Right lobe of liver (tissue), 6 donors: ENCODE measurements around the gene VWC2. TPM values are rescaled to one million over a fixed set of nuclear protein-coding genes. Genes with fewer than 3 reads are reported as not detected.

Experiments
- ATAC-seq, 4 donors: fragments of 200-7000 bp; cut with Tn5 transposase; one replicate each; pipeline ENCODE4 v1.9.1; 2020; ENCODE audit warnings: mild to moderate bottlenecking in 4 of 4, moderate library complexity in 4 of 4
- DNase-seq, 3 donors: peaks; one replicate each; pipeline ENCODE4 v3.0.0-alpha.2; 2020
- H3K27ac ChIP-seq, 3 donors: fragments of 200-600 bp; one replicate each; pipeline ENCODE4 v1.8.0; 2022
- H3K27me3 ChIP-seq, 2 donors: fragments of 200-600 bp; one replicate each; pipeline ENCODE4 v1.8.0; 2022
- H3K36me3 ChIP-seq, 4 donors: fragments of 200-600 bp; sonication (generic) in 1 of 4; one replicate each; pipeline versions ENCODE4 v1.5.1 to v1.8.0; 2017 to 2022; ENCODE audit warnings: control low read depth in 1 of 4
- H3K4me1 ChIP-seq, 4 donors: fragments of 200-600 bp; sonication (generic) in 1 of 4; one replicate each; pipeline versions ENCODE4 v1.5.1 to v1.8.0; 2017 to 2022; ENCODE audit warnings: control low read depth in 1 of 4
- H3K4me3 ChIP-seq, 3 donors: fragments of 200-600 bp; one replicate each; pipeline ENCODE4 v1.8.0; 2022
- H3K9me3 ChIP-seq, 4 donors: fragments of 200-600 bp; sonication (generic) in 1 of 4; one replicate each; pipeline versions ENCODE4 v1.5.1 to v1.8.0; 2017 to 2022; ENCODE audit warnings: control low read depth in 1 of 4
- POLR2A ChIP-seq: fragments of 450-650 bp; IDR thresholded peaks from one replicate; pipeline ENCODE4 v1.6.1; 2017; ENCODE audit warnings: antibody characterized with exemption, mild to moderate bottlenecking
- whole genome bisulfite sequencing: methylation state at CpG from one replicate; pipeline ENCODE4 v1.1.6; 2018; ENCODE audit warnings: low coverage, low lambda C conversion rate; ENCODE audit not compliant: insufficient coverage; ENCODE audit errors: missing lambda C conversion rate; 5-methylcytosine and 5-hydroxymethylcytosine counted together
- intact Hi-C, 2 donors: fragments of 100-400 bp; cut with DNase I; formaldehyde crosslinking; loops; one replicate each; pipeline versions ENCODE4 v1.11.2 to v1.14.1; 2022
- total RNA-seq, 6 experiments: library from RNA; depleted of rRNA in 2 of 6; stranded (reverse); fragments of >200 nt in 2 of 6; fragmentation: NEBNext Ultra II Directional in 3 of 6; extraction: Animal tissue kit (Norgen Biotek cat#: 25700) in 3 of 6; gene quantifications; one replicate each; pipeline versions ENCODE4 v1.1.0 to v1.2.4, GENCODE V29; 2016 to 2023
- TF ChIP-seq, protein P1 (sequence below), 4 donors: fragments of 200-600 bp in 3 of 4; fragments of 450-650 bp in 1 of 4; IDR thresholded peaks; one replicate each; pipeline versions ENCODE4 v1.5.1 to v1.8.0; 2016 to 2022; ENCODE audit warnings: antibody characterized with exemption in 4 of 4, mild to moderate bottlenecking in 2 of 4
- donor health status: DM: no; HTN: yes; CAD: no.
- donor health status: DM: no; HTN: no; CAD: no.
- donor health status: DM: no; HTN: no; CAD: no.
- donor health status: DM: no; HTN: yes; CAD: no.
- donor health status: DM: no; HTN: yes; CAD: no.

VWC2 gene
- total RNA-seq, 6 experiments from 2014 or later = not detected

DNA sequence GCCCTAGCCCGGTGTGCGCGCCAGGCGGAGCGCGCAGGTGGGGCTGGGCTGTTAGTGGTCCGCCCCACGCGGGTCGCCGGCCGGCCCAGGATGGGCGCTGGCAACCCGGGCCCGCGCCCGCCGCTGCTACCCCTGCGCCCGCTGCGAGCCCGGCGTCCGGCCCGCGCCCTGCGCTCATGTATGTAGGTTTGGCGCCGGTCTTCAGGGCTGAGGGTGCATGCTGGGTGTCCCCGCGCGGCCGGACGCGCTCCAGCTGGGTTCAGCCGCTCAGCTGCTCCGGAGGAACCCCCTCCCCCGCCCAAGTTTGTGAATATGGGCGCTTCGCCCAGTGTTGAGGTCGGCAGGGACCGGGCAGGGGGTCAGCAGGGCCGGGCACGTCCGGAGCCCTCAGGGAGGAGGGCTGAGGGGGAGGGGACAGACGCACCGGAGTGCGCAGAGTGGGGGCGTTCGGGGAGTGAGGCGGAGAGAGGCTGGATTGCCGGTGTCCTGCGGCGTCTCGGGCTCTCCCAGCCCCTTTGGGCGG lies 559 bp downstream of the VWC2 start:
- TF ChIP-seq POLR2A = no peak
- TF ChIP-seq, protein P1, sequence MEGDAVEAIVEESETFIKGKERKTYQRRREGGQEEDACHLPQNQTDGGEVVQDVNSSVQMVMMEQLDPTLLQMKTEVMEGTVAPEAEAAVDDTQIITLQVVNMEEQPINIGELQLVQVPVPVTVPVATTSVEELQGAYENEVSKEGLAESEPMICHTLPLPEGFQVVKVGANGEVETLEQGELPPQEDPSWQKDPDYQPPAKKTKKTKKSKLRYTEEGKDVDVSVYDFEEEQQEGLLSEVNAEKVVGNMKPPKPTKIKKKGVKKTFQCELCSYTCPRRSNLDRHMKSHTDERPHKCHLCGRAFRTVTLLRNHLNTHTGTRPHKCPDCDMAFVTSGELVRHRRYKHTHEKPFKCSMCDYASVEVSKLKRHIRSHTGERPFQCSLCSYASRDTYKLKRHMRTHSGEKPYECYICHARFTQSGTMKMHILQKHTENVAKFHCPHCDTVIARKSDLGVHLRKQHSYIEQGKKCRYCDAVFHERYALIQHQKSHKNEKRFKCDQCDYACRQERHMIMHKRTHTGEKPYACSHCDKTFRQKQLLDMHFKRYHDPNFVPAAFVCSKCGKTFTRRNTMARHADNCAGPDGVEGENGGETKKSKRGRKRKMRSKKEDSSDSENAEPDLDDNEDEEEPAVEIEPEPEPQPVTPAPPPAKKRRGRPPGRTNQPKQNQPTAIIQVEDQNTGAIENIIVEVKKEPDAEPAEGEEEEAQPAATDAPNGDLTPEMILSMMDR (IDR thresholded peaks at IDR 0.05) = no peak
- Histone ChIP-seq H3K27ac (no peak overlapping the region), H3K4me3 (peak overlapping the region in 1 of 3 donors; percentile 10), H3K27me3 (peaks cover 0 to 7% of the 10 kb centered on the region in 2 donors), H3K9me3 (no peaks in the 10 kb centered on the region), H3K4me1 (peaks cover 0 to 18% (median 0%) of the 10 kb centered on the region in 4 donors), H3K36me3 (no peaks in the 10 kb centered on the region)
- intact Hi-C loops = no loop called here
- ATAC-seq = peak in 1 of 4 donors; percentile 30
- DNase-seq = no peak
- WGBS = 0% methylated on average over 3 of the region's 56 CpGs

DNA sequence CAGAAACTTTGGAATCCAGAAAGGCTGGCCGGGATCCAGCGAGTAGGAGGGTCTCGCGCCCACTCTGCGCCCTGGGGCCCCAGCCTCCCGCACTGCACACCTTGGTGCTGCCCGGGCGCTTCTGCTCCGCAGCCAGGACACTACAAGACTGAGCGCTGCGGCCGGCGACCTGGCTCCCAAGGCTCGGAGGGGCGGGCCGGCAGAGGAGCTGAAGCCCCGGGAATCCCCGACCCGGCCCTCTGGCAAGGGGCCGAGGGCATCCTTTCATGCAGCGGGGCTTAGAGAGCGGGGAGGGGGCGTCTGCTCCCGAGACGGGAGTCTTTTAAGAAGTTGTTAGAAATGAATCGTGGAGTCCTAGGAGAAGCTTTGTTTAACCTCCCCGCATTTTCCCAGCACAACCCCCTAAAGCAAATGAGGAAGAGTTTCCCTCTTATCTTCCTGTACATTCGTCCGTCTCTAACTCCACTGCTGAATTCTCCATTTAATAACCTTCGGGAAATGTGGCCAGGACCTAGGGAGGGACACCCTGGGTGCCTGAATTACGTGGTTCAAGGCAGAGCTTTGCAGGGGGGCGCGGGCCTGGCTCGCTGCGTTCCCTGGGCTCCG lies 1.1 kb downstream of the VWC2 start:
- Histone ChIP-seq H3K27ac (no peak overlapping the region), H3K27me3 (peaks cover 0 to 7% of the 10 kb centered on the region in 2 donors), H3K4me1 (peaks cover 0 to 18% (median 0%) of the 10 kb centered on the region in 4 donors), H3K36me3 (no peaks in the 10 kb centered on the region), H3K9me3 (no peaks in the 10 kb centered on the region), H3K4me3 (no peak overlapping the region)
- TF ChIP-seq POLR2A = no peak
- TF ChIP-seq, protein P1 (IDR thresholded peaks at IDR 0.05) = no peak
- WGBS = 0% methylated on average over 9 of the region's 36 CpGs
- DNase-seq (no peak), ATAC-seq (peak in 1 of 4 donors; percentile 14)
- intact Hi-C loops = no loop called here

DNA sequence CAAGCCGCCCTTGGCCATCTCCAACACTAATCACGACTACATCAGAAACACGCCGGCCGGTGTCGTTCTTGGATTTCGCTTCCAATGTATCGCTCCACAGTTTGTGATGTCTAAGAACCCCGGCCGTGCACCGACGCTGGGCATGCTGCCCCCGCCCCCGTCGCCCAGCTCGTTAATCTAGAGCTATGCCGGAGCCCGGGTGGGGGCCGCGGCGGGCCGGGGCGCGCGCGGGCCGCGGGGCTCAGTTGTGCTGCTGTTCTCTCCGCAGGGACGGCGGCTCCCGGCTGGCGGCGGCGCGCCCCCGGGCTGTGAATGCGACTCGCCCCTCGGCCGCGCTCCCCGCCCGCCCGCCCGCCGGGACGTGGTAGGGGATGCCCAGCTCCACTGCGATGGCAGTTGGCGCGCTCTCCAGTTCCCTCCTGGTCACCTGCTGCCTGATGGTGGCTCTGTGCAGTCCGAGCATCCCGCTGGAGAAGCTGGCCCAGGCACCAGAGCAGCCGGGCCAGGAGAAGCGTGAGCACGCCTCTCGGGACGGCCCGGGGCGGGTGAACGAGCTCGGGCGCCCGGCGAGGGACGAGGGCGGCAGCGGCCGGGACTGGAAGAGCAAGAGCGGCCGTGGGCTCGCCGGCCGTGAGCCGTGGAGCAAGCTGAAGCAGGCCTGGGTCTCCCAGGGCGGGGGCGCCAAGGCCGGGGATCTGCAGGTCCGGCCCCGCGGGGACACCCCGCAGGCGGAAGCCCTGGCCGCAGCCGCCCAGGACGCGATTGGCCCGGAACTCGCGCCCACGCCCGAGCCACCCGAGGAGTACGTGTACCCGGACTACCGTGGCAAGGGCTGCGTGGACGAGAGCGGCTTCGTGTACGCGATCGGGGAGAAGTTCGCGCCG lies 1.9 kb downstream of the VWC2 start:
- peaks cover 0 to 7% of the 10 kb centered on the region in 2 donors for H3K27me3 ChIP-seq
- no peak overlapping the region for H3K27ac ChIP-seq
- H3K4me3 ChIP-seq = no peak overlapping the region
- no peaks in the 10 kb centered on the region for H3K36me3 ChIP-seq
- TF ChIP-seq POLR2A = no peak
- no peak for DNase-seq
- H3K4me1 ChIP-seq = peaks cover 0 to 18% (median 0%) of the 10 kb centered on the region in 4 donors
- WGBS = 0% methylated on average over 1 of the region's 106 CpGs
- H3K9me3 ChIP-seq = no peaks in the 10 kb centered on the region
- ATAC-seq = peak in 2 of 4 donors; percentile 42 to 53
- intact Hi-C loops = no loop called here

DNA sequence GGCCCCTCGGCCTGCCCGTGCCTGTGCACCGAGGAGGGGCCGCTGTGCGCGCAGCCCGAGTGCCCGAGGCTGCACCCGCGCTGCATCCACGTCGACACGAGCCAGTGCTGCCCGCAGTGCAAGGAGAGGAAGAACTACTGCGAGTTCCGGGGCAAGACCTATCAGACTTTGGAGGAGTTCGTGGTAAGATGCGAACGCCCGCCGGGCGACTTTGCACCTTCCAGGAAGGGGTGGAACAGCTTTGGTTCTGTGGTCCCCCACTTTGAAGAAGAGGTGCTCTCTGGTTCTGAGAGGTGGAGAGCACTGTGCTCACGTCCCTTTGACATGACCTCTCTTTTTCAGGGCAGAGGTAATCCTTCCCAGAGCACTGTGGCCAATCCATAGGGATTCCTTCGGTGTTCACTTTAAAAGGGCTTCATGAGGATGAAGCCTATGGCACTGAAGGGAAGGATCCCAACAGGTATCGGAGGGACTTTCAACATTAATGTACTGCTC lies 2.6 kb downstream of the VWC2 start:
- DNase-seq (no peak), ATAC-seq (peak in 1 of 4 donors; percentile 9)
- Histone ChIP-seq H3K4me3 (no peak overlapping the region), H3K4me1 (peaks cover 0 to 18% (median 0%) of the 10 kb centered on the region in 4 donors), H3K36me3 (no peaks in the 10 kb centered on the region), H3K9me3 (no peaks in the 10 kb centered on the region), H3K27ac (no peak overlapping the region), H3K27me3 (peaks cover 0 to 7% of the 10 kb centered on the region in 2 donors)
- 18% methylated on average over 10 of the region's 25 CpGs for WGBS
- no peak for TF ChIP-seq POLR2A
- TF ChIP-seq, protein P1 (IDR thresholded peaks at IDR 0.05) = no peak
- intact Hi-C loops = no loop called here
